ENCODE measurements around the gene HMGB1. TPM values are rescaled to one million over a fixed set of nuclear protein-coding genes. Genes with fewer than 3 reads are reported as not detected.

Gene HMGB1
- total and polyA plus RNA-seq, 2 of the 13 experiments (the other 11 are each of a cell fraction or from before 2014, with no cell fraction given): 115 to 584 TPM

DNA sequence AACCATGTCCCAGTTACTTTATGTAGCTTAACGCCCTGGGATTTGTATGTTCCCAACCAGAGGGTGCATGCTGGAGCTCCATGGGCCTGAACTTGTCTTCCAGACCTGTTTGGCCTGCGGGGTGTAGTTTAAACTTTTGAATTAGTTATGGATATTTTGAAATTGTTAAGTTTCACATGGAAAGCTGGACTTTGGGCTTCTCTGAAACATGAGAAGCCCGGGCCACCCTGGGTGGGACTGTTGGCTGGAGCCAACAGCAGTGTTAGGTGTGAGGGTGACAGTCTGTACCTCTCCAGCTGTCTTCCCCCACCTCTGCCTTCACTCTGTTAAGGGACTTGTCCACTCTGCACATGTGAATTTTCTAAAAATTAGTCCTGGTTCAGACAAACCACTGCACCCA, 41.8 kb downstream of the HMGB1 start:
- intact Hi-C loops (cut with micrococcal nuclease; ENCODE audit: unreplicated experiment): no loop called here
- Histone ChIP-seq H2AFZ (ENCODE audit: low read length) (no peak overlapping the region), H3K4me3 (replicated peaks in 1 of 3; ENCODE audit: insufficient read depth in 1 of 3, low read depth in 2 of 3, low read length in 3 of 3) (no peak overlapping the region), H3K4me2 (ENCODE audit: low read depth, low read length) (no peak overlapping the region), H3K36me3 (replicated peaks in 1 of 2; ENCODE audit: control insufficient read depth in 1 of 2, insufficient read depth in 2 of 2, low read length in 2 of 2) (no peaks in the 10 kb centered on the region), H3K9me3 (ENCODE audit: low read length) (no peaks in the 10 kb centered on the region), H3K9ac (ENCODE audit: insufficient read depth, low read depth, low read length) (no peak overlapping the region), H3K79me2 (ENCODE audit: insufficient read depth, low read length) (no peaks in the 10 kb centered on the region), H4K20me1 (ENCODE audit: insufficient read depth, low read length) (no peaks in the 10 kb centered on the region), H3K27me3 (ENCODE audit: control insufficient read depth in 1 of 2, insufficient read depth in 2 of 2, low read length in 2 of 2) (peaks cover 7 to 56% of the 10 kb centered on the region in 2 experiments; a peak in 4 of 5 replicates), H3K4me1 (ENCODE audit: insufficient read depth, low read length) (peaks cover 17% of the 10 kb centered on the region), H3K27ac (ENCODE audit: extremely low read length, insufficient read depth, low read length) (no peak overlapping the region)
- peak; percentile 36; the same call in 2 of the 3 replicates for ATAC-seq
- CTCF ChIA-PET (ENCODE audit: low intra/inter-chr PET ratio, low total read pairs): no interaction called here
- in situ Hi-C loops (cut with HindIII; ENCODE audit: extremely low pct_ligation_motif_present, low pct_unique_long_range_greater_than_20kb): no loop called here
- POLR2A ChIA-PET: no interaction called here
- no peak for DNase-seq (ENCODE audit: low spot score)
- no TSS peak for BruUV-seq (replicated peaks)
- TF ChIP-seq SNAPC2 (CRISPR knock-in tag; IDR thresholded peaks at IDR 0.05): no peak
- peak; percentile 25; the same call in 1 of the 2 replicates for TF ChIP-seq HNF4A (CRISPR knock-in tag; IDR thresholded peaks at IDR 0.05)
- TF ChIP-seq ZNF550 (CRISPR knock-in tag; IDR thresholded peaks at IDR 0.05; ENCODE audit: borderline replicate concordance): no peak
- no peak for TF ChIP-seq POLR2AphosphoS2 (IDR thresholded peaks at IDR 0.05; ENCODE audit: low read depth, low read length)
- TF ChIP-seq SIX1 (CRISPR knock-in tag; IDR thresholded peaks at IDR 0.05; ENCODE audit: borderline replicate concordance): peak; percentile 93
- TF ChIP-seq ZNF879 (CRISPR knock-in tag; IDR thresholded peaks at IDR 0.05): no peak
- 10% methylated on average over 3 of the region's 3 CpGs for WGBS (ENCODE audit: low lambda C conversion rate)
- FAIRE-seq: no peak

DNA sequence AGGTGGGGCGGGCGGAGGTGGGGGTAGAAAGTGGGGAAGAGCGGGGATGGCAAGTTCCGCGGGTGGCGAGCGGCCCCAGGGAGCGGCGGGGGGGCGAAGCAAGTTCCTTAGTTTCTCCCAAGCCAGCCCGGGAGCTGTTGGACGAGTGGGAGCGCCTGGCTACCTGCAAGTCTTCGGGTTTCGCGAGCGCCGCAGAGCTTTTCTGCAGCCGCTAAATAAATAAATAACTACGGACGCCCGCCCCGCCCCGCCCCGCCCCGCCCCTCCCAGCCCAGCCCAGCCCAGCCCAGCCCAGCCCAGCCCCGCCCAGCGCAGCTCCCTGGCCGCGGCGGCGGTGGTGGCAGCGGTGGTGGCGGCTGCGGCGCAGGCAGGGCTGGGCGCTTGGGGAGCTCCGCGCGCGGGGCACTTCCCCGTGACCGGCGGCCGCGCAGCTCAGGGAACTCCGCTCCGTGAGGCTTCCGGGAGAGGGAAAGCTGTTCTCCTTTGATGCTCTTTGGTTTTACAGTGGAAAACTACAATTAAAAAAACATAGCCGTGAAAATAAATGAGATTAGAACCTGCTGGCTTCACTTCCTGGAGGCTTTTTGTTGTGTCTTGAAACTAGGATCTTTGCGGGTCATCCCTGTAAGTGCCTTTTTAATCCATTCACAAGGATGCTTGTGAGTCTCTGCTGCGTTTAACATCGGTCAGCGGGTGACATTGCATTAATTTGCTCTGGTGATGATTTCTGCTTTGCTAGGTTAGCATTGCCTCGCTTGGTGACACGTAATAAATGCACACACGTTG, 43.5 kb downstream of the HMGB1 start, which contains the start of gene UBE2L5:
Gene UBE2L5, plus strand, starts transcription at position 440 of the 786 bp plus-strand sequence. CDS start 5,498 bp downstream, outside the sequence.
- no peaks in the 10 kb centered on the region for H4K20me1 ChIP-seq (ENCODE audit: insufficient read depth, low read length)
- no TSS peak for BruUV-seq (replicated peaks)
- FAIRE-seq (no peak), DNase-seq (ENCODE audit: low spot score) (peak; percentile 23), ATAC-seq (peak; percentile 95)
- H3K36me3 ChIP-seq (replicated peaks in 1 of 2; ENCODE audit: control insufficient read depth in 1 of 2, insufficient read depth in 2 of 2, low read length in 2 of 2): no peaks in the 10 kb centered on the region
- peaks cover 17% of the 10 kb centered on the region for H3K4me1 ChIP-seq (ENCODE audit: insufficient read depth, low read length)
- TF ChIP-seq HNRNPK (IDR thresholded peaks at IDR 0.05; ENCODE audit: low read depth, low read length, poor library complexity, severe bottlenecking): peak; percentile 81
- TF ChIP-seq, protein P1, sequence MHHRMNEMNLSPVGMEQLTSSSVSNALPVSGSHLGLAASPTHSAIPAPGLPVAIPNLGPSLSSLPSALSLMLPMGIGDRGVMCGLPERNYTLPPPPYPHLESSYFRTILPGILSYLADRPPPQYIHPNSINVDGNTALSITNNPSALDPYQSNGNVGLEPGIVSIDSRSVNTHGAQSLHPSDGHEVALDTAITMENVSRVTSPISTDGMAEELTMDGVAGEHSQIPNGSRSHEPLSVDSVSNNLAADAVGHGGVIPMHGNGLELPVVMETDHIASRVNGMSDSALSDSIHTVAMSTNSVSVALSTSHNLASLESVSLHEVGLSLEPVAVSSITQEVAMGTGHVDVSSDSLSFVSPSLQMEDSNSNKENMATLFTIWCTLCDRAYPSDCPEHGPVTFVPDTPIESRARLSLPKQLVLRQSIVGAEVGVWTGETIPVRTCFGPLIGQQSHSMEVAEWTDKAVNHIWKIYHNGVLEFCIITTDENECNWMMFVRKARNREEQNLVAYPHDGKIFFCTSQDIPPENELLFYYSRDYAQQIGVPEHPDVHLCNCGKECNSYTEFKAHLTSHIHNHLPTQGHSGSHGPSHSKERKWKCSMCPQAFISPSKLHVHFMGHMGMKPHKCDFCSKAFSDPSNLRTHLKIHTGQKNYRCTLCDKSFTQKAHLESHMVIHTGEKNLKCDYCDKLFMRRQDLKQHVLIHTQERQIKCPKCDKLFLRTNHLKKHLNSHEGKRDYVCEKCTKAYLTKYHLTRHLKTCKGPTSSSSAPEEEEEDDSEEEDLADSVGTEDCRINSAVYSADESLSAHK (CRISPR knock-in tag; IDR thresholded peaks at IDR 0.05; ENCODE audit: borderline replicate concordance): no peak
- peak; percentile 58 for TF ChIP-seq HNRNPLL (IDR thresholded peaks at IDR 0.05; ENCODE audit: low read depth, low read length, poor library complexity, severe bottlenecking)
- no peaks in the 10 kb centered on the region for H3K9me3 ChIP-seq (ENCODE audit: low read length)
- H3K27ac ChIP-seq (ENCODE audit: extremely low read length, insufficient read depth, low read length): no peak within 1 kb of the TSS
- H3K79me2 ChIP-seq (ENCODE audit: insufficient read depth, low read length): no peaks in the 10 kb centered on the region
- peak within 1 kb of the TSS; percentile 97 for H3K4me2 ChIP-seq (ENCODE audit: low read depth, low read length)
- peaks cover 7 to 60% of the 10 kb centered on the region in 2 experiments for H3K27me3 ChIP-seq (ENCODE audit: control insufficient read depth in 1 of 2, insufficient read depth in 2 of 2, low read length in 2 of 2)
- WGBS (ENCODE audit: low lambda C conversion rate): 6% methylated on average over 30 of the region's 57 CpGs
- in situ Hi-C loops (cut with HindIII; ENCODE audit: extremely low pct_ligation_motif_present, low pct_unique_long_range_greater_than_20kb): no loop called here
- peak within 1 kb of the TSS; percentile 45 to 64 (median 62) for H3K4me3 ChIP-seq (replicated peaks in 1 of 3; ENCODE audit: insufficient read depth in 1 of 3, low read depth in 2 of 3, low read length in 3 of 3)
- POLR2A ChIA-PET: interaction anchor here (1.0 kb wide), 3 partner anchors 27 to 43 kb away, joined by 3 read pairs; partner anchors contain the start of gene HMGB1
- CTCF ChIA-PET (ENCODE audit: low intra/inter-chr PET ratio, low total read pairs): no interaction called here
- H3K9ac ChIP-seq (ENCODE audit: insufficient read depth, low read depth, low read length): peak within 1 kb of the TSS; percentile 42; the same call in 1 of the 2 replicates
- peak within 1 kb of the TSS; percentile 39 for H2AFZ ChIP-seq (ENCODE audit: low read length)
- intact Hi-C loops (cut with micrococcal nuclease; ENCODE audit: unreplicated experiment): no loop called here

Data from HepG2 (cell line).